Measurements from ENCODE around the gene TMEM201. TPM values are rescaled to one million over a fixed set of nuclear protein-coding genes. Genes with fewer than 3 reads are reported as not detected.

Gene TMEM201
- total RNA-seq, 2 donors from 2014 or later: 6.0 to 9.6 TPM

- intact Hi-C loops (cut with DNase I, micrococcal nuclease): no loop called here
- ATAC-seq (no peak), DNase-seq (no peak)
These were observed 69.5 kb downstream of the TMEM201 start for GRCh38 chr1:9658199-9658598.

- no peak for DNase-seq
- intact Hi-C loops (cut with DNase I, micrococcal nuclease): no loop called here
- no peak for ATAC-seq
These were observed 70.6 kb downstream of the TMEM201 start for GRCh38 chr1:9659328-9659727.

GRCh38 chr1:9663257-9663656, 74.5 kb downstream of the TMEM201 start:
- no peak for DNase-seq
- intact Hi-C loops (cut with DNase I, micrococcal nuclease): no loop called here
- no peak for ATAC-seq

Other genes starting within 250 kb of the TMEM201 start
- 1 to 10 TPM; 5.6 TPM for gene SLC25A33, start 49.4 kb upstream of the TMEM201 start, total RNA-seq
- 1 to 10 TPM; 1.6 to 5.4 TPM for gene PIK3CD, start 62.8 kb downstream of the TMEM201 start, total RNA-seq
- gene CLSTN1, start 235.1 kb downstream of the TMEM201 start, total RNA-seq: 100 to 1,000 TPM; 235 to 251 TPM